ENCODE results near the gene NAV1.

The NAV1 gene

DNA sequence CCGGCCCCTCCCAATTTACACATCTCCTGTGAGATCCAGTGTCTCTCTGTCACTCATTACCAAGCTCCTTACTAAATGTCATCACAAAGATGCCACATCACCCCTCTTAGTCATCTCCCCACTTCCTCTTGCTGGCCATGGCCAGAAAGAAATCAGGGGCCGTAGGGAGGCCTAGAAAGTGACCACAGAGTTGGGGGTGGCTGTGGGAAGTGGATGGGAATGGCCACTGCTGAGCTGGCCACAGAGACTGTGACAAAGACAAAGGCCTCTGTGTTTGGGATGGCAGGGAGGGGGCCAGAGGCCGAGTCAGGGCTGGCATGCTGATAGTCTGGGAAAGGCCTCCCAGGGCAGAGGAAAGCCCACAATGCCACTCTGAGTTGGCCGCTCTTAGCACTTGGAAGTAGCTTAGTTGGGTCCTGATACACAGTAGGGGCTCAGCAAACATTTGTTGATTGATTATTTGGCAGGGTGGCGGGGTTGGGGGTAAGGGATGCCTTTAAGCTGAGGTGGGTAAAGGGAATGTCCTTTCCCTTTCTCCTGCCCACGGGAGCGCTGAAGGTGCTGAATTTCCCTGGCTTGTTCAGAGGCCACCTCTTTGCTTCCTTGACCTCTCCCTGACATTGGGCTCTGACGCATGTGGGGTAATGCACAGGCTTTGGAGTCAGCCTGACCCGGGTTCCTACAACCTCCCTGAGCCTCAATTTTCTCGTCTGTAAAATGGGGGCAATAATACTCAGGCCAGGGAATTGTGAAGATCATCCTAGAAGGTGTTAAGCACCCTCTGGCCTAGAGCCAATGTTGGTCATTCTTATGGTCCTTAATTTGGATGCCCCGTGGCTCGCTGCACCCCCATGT, 13.2 kb downstream of the NAV1 start:
- DNase-seq: peak; percentile 20

DNA sequence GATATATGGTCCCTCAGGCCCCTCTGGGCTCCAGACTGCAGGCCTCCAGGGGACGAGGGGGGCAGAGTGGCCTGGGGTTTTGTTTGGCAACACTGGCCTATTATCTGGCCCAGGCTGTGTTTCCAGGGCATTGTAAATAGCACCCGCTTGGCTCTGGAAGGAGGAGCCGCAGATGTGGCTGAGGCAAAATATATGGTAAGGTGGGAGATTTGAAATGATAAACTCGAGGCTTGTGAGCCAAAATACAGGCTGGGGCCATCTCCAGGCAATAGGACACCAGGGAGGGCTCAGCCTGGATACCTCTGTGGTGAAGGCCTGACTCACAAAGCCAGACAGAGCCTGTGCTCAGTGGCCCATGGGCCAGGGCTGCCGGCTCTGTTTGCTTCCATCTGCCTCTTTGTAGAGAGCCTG, 14.0 kb downstream of the NAV1 start:
- no peak for DNase-seq

DNA sequence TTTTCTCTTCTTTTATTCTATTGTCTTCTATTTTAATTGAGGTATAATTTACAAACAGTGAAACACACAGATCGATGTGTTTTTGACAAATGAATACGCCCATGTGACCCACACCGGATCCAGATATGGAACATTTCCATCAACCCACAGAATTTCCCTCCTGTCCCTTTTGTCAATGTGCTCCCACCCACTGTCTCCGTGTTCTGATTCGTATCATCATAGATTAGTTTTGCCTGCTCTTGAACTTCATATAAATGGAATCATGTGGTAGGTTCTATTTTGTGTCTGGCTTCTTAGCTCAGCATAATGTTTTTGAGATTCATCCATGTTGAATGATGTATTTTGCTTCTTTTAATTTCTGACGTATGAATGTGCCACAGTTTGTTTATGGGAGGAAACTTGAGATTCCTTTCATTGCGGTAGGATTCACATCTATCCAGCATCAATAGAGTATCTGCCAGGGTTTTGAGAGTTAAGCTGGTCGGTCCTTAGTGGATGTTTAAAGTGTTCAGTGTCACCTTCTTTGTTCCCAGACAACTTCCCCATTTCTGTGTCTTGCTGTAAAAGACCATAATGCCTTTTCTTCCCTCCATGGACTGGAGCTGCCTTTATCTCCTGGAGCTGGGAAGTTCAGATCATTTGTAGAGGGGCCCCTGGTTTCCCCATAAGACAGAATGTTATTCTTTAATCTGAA, 14.7 kb downstream of the NAV1 start:
- DNase-seq: no peak

DNA sequence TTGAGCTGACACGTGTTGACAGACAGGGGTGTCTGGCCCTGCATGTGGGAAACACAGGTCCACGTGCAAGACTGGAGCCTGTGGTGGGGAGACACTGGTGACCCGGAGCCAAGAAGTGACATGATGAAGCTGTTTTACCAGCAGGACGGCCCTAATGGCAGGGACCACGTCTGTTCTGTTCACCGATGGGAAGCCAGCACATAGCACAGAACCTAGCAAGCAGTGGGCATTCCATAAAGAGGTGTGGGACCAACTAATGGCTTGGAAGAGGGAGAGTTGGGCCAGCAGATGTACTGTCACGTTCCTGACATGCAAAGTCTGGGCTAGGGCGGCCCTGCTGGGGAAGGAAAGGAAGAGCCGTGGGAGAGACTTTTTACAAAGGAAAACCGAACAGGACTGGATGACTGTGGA, 15.3 kb downstream of the NAV1 start:
- no peak for DNase-seq

DNA sequence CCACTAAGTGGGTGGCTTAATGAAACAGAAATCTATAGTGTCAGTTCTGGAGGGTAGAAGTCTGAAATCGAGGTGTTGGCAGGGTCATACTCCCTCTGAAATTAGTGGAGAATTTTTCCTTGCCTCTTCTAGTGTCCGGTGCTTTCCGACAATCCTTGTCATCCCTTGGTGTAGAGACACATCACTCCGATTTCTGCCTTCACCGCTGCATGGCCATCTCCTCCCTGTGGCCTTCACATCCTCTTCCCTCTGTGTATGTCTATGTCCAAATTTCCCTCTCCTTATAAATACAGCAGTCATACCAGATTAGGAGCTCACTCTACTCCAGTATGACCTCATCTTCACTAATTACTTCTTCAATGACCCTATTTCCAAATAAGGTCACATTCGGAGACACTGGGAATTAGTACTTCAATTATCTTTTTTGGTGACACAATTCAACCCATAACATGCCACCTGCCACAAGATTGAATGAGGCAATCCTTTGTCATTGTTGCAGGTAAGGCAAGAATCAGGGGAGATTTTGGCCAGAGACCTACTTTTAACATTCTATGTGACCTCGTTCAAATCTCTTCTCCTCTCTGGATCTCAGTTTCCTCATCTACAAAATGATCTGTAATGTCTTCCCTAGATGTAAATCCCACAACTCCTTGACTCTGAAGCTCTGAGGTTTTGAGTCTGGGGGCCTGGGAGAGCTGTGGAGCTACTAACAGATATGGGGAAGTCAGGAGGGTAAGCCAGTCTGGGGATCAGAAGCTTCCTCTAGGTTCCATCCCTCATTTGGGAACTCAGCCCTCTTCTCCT, 16.1 kb downstream of the NAV1 start:
- no peak for DNase-seq

DNA sequence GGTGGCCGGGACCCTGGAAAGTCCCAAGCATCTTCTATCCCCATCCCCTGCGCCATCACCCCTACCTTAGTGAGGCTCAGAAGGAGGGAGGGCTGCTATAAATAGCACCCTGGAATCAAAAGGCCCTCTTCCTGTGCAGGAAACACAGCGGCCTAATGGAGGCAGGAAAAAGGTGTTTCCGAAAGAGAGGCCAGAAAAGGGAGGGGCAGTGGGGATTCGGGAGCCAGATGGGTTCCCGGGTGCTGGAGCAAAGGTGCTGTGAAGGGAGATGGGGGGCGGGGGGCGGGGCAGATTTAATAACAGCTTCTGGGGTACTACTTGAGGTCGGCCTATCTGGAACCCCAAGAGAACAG, 16.6 kb downstream of the NAV1 start:
- no peak for DNase-seq

DNA sequence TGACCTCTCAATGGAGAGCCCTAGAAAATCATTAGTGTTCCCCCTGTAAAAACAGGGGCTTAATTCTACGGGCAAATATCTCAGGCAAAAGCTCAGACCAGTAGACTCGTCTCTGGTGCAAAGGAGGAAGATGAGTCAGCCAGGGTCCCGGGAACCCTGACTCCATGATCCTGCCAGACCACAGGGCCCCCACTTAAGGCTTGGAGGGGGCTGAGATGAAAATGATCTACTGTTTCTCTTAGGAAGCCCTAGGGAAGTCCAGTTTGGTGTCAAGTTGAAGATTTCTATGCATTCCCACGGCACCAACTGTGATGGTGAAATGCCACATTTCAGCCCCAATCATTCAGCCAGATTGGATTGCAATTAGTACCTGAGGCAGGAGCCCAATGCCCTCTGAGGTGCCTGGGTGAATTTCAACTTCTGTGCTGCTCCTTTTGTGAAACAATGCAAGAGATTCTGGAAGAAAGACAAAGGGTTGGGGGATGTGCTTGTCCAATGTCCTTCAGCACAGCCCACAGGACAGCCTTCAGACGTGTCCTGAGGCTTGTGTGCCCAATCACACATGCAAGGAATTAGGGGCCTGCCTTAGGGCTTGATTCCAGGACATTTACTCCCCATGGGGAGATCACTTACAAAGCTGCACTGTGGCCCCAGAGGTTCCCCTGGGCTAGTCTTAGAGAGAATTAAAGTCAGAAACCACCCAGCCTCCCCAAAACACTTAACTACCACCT, 18.1 kb downstream of the NAV1 start:
- DNase-seq: no peak

DNA sequence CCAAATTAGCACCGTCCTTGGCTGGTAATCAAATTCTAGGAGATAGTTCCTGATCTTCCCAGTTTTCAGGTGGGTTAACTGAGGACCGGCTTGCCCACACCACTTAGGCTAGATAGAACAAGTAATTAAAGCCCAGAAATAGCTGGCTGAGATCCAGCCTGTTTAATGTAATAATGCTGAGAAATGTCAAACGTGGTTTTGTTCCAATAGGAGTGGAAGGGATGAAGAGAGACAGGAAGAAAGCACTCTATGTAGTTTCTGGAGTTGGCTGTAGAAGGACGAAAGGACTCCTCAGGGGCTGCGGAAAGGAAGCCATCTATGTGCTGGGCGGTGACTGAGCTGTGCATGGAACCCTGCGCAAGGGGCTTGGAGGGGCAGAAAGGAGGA, 18.6 kb downstream of the NAV1 start:
- DNase-seq: no peak

DNA sequence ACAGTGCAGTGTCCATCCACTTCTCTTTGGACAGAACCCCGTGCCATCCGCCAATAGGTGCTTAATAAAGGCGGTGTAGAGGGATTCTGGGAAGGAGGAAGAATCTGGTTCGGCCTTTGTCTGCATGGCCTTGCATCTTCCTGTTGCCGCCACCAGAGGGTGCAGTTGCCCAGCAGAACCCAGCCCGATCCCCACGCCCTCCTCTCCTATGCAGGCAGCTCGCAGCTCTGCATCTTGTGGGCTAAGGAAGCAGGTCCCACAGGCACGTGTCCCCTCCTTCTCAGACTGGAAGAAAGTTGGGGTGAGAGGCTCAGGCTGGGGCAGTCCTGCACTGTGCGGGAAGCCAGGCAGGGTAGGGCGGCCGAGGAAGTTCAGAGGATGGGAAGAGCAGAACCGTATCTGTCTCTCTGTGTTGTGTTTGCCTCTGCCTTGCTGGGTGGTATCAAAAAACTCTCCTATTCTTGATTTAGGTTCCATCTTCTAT, 20.8 kb downstream of the NAV1 start:
- peak; percentile 92 for DNase-seq

DNA sequence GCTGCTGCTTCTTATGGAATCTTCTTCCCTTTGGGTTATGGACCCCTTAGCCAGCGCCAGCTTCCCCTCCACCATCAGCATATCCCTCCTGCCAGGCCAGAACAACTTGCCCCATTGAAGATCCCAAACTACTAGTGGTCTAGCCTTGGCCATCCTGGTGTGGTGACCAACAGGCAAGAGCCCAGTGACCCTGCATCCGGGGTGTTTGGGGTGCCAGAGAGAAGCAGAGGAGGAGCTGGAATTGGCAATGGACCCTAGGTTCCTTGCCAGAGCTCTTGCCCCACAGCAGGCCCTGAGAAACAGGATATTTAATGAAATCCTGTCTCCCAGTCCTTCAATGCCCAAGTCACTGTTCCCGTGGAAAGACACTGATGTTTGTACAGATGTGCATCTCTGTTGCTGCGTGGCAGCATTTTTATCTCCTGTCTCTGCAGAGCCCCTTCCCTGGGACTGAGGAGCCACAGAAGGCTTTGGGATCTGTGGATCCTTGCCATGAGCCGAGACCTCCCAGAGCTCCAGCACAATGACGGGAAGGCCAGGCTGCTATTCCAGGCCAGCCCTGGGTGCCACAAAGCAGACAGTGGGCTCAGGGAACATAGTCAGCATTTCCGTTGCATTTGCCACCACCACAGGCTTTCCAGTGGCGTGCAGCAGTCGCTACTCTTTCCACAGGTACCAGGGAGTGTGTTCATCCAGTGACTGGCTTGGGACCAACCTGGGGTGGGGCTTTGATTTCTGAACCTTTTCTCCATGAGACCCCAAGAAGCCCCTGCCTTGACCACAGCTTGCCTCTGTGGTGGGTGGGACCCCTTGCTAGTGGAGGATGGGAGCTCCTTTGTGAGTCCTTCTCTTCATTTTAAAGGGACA, 21.6 kb downstream of the NAV1 start:
- no peak for DNase-seq

DNA sequence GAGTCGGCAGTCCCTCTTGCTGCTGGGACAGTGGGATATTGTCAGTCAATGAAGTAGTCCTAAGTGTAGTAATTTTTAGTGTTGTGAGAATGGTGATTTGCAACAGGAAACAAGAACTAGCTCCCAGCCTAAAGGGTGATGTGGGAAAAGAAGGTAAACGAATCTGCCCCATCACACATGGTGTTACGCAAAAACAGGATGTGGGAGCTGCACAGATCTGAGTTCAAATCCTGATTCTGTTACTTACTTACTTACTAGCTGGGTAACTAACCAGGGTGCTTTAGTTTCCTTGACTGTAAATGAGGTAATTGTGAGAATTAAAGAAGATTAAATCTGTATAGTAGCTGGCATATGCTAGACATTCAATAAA, 22.3 kb downstream of the NAV1 start:
- DNase-seq: no peak

DNA sequence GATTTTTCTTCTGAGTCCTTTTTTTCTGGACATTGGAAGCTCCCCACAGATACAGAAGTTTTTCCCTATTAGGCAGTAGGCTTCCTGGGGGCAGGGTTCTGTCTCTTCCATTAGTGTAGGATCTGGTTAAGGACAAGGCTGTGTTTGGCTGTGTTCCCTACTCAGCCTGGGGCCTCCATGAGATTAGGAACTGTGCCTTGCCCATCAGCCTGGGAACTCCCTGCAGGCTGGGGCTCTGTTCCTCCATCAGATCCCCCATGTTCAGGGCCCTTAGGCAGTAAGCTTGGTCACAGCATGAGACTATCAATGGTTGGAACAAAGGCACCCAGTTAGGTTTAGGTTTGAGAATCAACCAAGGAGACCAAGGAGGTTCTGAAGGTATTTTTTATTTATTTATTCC, 22.7 kb downstream of the NAV1 start:
- DNase-seq: no peak

DNA sequence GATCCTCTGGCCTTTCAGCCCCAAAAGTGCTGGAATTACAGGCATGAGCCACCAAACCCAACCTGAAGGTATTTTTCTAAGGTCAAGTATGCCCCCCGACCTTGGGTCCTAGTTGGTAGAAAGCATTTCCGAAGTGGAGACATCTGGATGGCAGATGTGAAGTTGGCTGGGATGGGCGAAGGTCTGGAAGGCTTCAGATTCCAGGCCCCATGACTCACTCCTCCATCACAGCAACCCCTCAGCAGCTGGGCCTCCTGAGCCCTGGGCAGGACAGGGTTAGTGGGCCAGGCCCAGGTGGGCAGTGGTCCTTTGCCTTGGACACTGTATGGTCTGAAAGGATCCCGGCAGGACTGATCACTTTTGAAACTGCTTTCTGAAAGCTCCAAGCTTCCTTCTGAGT, 23.3 kb downstream of the NAV1 start:
- DNase-seq: no peak

DNA sequence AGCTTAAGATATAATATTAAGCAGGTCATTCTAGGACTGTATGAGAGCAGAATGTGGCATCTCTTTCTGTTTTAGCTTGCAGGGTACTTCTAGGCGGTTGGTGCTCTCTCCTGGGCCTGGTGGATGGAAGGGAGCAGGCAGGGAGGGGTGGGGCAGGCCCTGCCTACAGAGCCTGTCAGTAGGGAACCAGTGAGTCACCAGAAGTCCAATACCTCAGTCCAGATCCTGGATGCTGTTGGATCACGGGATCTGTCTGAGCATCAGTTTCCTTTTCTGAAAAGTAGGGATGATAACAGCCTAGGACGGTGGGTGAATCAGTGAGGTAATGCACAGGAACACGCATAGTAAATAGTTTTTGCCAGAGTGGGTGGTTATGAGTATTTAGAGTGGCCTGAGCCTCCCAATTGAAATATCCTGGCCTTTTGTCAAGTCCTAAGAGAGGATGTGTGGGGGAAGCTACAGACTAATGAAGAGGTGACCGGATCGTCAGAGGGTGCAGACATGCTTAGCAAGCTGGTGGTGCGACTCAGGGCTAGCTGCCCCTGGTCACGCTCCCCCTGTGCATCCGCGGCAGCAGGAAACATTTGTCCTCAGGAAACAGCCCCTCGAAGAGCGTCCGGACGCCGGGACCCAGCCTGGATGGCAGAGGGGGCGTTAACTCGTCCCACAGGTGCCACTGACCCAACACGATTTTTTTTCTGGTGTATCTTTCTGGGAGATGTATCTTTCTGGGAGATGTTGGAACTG, 23.9 kb downstream of the NAV1 start:
- no peak for DNase-seq

DNA sequence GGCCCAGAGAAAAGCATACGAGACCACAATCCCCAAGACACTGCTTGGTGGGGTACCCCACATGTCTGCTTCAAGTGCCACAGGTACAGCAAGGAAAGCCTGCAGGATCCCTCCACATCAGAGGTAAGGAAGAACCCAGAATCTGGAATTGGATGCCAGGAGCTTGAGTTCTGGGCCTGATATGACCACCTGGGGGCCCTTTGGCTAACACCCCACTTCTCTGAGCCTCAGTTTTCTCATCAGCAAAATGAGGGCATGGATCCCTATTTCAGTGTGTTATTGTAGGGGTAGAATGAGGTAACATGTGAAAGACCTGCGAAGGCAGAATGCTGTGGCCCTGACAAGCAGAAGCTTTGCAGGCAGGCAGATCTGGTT, 24.5 kb downstream of the NAV1 start:
- no peak for DNase-seq

DNA sequence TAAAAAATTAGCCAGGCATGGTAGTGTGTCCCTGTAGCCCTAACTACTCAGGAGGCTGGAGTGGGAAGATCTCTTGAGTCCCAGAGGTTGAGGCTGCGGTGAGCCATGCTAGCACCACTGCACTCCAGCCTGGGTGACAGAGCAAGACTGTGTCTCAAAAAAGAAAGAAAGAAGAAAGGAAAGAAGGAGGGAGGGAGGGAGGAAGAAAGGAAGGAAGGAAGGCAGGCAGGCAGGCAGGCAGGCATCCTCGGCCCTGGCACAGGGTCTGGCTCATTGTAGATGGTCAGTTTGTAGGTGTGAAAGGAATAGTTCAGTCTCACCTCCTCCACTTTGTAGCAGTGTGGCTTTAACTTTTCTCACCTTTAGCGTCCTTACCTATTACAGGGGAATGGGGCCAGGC, 25.0 kb downstream of the NAV1 start:
- DNase-seq: no peak

DNA sequence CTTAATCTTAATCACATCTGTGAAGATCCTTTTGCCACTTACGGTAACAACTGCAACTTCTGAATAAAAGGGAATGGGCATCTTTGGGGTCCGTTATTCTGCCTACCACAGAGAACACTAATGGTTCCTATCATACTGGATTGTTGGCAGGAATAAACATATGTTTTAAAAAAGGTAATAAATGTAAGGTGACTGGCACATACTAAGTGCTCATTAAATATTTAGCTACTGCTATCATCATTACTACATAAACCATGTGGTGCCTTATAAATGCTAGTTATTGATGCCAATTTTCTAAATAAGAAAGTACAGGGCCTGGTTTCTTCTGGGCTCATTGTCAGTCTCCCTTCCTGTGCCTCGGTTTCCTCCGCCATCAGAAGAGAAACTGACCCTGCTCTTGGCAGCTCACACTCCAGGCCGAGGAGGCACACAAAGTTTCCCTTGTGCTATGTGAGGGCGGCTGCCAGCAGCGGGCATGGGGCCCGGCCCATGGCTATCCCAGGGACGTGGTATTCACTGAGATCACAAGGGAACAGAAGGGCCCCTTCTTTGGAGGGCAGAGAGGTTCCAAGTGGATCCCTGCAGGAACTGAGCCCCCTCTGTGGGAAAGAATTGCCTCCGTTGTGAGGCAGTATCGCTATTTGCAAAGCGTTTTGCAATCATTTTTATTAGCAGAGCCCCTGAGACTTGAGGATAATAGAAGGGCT, 26.2 kb downstream of the NAV1 start:
- no peak for DNase-seq

DNA sequence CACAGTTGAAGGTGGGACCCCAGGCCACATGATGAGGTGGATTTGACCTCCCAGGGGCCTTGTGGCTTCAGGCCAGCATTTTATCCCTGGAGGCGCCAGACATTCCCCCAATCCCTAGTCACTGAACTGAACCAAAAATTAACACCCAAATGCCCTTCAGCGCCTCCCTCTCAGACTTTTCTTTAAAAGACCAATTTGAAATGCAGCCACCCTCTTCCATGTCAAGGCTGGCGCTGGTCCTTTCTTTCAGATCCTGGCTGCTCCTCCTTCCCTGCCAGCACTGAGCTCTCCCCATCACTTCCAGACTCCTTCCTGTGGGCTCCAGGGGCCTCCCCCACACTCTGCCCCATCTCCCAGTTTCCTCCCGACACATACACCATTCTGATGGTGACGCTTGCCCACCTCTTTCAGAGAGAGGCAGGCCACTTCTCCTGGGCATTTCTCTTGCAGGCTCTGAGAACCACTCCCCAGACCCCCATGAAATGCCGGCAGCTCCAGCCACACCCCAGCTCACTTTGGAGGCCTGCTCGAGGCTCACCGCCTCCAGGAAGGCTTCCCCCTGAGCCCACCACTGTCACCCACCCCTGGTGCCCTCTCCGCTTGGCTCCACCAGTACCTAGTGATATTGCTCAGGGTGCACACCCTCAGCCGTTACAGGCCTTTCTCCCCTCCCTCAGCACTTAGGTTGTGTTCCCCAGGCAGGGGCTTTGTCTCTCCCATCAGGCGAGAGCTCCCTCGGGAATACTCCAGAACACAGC, 27.0 kb downstream of the NAV1 start:
- no peak for DNase-seq

DNA sequence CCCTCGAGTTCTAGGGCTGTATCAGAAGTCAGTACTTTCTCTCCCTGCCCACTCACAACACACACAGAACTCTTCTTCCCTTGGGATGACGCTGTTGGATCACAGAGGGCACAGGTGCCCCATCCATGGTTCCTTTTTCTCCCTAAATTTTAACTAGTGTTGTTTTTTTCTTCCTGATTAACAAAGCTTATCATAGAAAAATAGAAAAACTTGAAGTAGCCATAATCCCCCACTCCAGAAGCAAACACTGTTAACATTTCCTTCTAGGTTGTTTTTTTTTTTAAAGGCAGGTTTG, 27.5 kb downstream of the NAV1 start:
- DNase-seq: no peak

Measured in DMS53 (cell line).